ENCODE data around the gene GPS1.

The GPS1 gene

DNA sequence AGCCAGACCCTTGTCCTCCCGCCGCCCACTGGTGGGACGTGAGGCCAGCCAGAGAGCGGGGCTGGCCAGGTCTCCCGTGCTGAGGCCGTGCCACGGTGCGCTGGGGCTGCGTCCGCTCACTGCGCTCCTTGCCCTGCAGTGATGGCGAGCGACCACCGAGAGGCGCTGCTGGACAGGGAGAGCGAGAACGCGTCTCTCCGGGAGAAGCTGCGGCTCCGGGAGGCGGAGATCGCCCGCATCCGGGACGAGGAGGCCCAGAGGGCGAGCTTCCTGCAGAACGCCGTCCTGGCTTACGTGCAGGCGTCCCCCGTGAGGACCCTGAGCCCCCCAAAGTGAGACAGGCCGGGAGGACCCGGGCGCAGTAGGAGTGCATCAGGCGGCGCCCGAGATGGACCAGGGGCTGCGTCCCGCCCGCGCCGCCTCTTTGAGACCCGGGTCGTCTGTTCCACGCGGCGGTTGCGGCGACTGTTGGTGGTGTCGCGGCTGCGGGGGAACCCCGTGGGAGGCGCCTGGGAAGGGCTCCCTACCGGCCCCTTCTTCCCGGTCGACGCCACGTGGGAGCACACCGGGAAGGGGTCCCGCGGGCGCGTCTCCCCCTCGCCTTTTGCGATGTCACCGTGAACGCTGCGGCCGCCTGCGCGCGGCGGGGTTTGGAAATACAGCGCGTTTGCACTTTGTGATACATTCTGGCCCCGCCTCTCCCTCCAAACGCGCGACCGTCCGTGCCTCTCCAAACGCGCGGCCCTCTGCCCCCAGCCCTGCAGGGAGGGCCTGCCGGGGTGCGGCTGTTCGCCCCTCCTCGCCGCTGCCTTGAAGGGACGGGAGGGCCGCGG is 21.0 kb upstream of the GPS1 start:
- Histone ChIP-seq H3K36me3 (peaks cover 0 to 12% (median 9%) of the 10 kb centered on the region in 3 donors), H3K9me3 (no peaks in the 10 kb centered on the region), H3K27ac (peak overlapping the region in 1 of 2 donors; percentile 4), H3K4me1 (peaks cover 0 to 28% (median 21%) of the 10 kb centered on the region in 4 donors), H3K4me3 (peak overlapping the region; percentile 43 to 53), H3K27me3 (peaks cover 0 to 53% of the 10 kb centered on the region in 2 donors)
- TF ChIP-seq, protein P1, sequence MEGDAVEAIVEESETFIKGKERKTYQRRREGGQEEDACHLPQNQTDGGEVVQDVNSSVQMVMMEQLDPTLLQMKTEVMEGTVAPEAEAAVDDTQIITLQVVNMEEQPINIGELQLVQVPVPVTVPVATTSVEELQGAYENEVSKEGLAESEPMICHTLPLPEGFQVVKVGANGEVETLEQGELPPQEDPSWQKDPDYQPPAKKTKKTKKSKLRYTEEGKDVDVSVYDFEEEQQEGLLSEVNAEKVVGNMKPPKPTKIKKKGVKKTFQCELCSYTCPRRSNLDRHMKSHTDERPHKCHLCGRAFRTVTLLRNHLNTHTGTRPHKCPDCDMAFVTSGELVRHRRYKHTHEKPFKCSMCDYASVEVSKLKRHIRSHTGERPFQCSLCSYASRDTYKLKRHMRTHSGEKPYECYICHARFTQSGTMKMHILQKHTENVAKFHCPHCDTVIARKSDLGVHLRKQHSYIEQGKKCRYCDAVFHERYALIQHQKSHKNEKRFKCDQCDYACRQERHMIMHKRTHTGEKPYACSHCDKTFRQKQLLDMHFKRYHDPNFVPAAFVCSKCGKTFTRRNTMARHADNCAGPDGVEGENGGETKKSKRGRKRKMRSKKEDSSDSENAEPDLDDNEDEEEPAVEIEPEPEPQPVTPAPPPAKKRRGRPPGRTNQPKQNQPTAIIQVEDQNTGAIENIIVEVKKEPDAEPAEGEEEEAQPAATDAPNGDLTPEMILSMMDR (IDR thresholded peaks at IDR 0.05): peak; percentile 94 to 96
- peak; percentile 68 to 89 for DNase-seq
- intact Hi-C loops (cut with DNase I; ENCODE audit: low total_unique reads): loop anchor here (2.0 kb wide), 1 partner anchor 122 kb away; no protein-coding TSS in a partner anchor

DNA sequence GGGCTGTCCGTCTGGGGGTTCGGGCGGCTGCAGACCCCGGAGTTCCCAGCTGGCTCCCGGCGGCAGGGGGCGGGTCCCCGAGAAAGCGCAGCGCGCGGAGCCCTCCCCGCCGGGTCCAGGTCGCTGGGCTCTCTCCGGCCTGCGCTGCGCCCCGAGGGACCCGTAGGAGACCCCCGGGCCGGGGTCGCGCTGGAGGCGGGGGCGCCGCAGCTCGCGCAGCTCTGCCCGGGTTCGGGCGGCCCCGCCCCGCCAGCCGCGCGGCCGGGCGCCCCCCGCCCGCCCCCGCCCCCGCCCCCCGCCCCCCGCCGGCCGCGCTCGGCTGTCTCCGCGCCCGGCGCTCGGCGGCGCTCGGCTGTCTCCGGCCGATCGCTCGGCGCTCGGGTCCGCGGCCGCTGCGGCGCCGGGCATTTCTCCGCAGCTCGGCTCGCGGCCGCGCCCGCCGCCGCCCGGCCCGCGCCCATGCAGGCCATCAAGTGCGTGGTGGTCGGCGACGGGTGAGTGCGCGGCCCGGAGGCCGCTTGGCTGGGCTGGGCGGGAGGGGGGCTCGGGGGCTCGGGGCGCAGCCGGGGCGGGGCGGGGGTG is 20.3 kb upstream of the GPS1 start, which contains the start of gene RAC3:
Gene RAC3 (plus strand): TSS at position 376 of the 582 bp plus-strand sequence. CDS start 84 bp downstream, at position 460.
- peak within 1 kb of the TSS in 1 of 2 donors; percentile 4 for H3K27ac ChIP-seq
- peak within 1 kb of the TSS; percentile 43 to 53 for H3K4me3 ChIP-seq
- H3K4me1 ChIP-seq: peaks cover 0 to 35% (median 27%) of the 10 kb centered on the region in 4 donors
- peaks cover 0 to 53% of the 10 kb centered on the region in 2 donors for H3K27me3 ChIP-seq
- DNase-seq: no peak
- TF ChIP-seq, protein P1 (IDR thresholded peaks at IDR 0.05): no peak
- H3K36me3 ChIP-seq: peaks cover 0 to 17% (median 13%) of the 10 kb centered on the region in 3 donors
- intact Hi-C loops (cut with DNase I; ENCODE audit: low total_unique reads): loop anchor here (2.0 kb wide), 1 partner anchor 121 kb away; no protein-coding TSS in a partner anchor
- no peaks in the 10 kb centered on the region for H3K9me3 ChIP-seq

DNA sequence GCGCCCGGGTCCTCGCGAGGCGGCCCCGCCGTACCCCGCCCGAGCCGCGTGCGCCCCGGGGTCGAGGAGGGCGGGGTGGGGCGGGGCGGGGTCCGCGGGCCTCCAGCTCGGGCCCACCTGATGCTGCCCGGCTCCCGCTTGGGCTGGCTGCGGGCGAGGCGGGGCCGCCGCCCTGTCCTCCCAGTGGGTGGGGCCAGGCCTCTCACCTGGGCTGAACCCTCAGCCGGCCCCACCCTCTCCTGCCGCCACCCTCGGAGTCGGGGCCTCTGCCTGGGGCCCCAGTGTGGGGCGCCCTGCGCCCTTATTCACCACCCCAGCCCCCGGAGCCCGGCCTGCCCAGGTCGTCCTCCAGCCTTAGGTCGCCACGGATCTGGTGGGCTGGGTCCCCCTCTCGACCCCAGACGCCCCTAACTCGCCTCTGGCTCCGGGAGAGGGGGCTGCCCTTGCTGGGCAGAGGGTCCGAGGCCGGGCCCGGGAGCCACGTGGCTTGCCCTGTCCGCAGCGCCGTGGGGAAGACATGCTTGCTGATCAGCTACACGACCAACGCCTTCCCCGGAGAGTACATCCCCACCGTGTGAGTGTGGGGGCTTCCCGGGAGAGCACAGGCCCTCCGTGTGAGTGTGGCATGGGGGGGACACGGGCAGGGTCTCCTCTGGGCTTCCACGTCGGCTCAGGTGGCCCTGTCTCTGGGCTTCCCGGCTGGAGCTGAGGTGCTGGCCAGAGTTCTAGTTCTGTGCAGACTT is 19.6 kb upstream of the GPS1 start:
- TF ChIP-seq, protein P1 (IDR thresholded peaks at IDR 0.05): no peak
- peaks cover 0 to 52% of the 10 kb centered on the region in 2 donors for H3K27me3 ChIP-seq
- no peaks in the 10 kb centered on the region for H3K9me3 ChIP-seq
- H3K4me3 ChIP-seq: peak overlapping the region; percentile 16 to 33
- intact Hi-C loops (cut with DNase I; ENCODE audit: low total_unique reads): loop anchor here (2.0 kb wide), 1 partner anchor 121 kb away; no protein-coding TSS in a partner anchor
- H3K27ac ChIP-seq: no peak overlapping the region
- H3K36me3 ChIP-seq: peaks cover 0 to 17% (median 13%) of the 10 kb centered on the region in 3 donors
- peaks cover 0 to 42% (median 33%) of the 10 kb centered on the region in 4 donors for H3K4me1 ChIP-seq
- DNase-seq: no peak

DNA sequence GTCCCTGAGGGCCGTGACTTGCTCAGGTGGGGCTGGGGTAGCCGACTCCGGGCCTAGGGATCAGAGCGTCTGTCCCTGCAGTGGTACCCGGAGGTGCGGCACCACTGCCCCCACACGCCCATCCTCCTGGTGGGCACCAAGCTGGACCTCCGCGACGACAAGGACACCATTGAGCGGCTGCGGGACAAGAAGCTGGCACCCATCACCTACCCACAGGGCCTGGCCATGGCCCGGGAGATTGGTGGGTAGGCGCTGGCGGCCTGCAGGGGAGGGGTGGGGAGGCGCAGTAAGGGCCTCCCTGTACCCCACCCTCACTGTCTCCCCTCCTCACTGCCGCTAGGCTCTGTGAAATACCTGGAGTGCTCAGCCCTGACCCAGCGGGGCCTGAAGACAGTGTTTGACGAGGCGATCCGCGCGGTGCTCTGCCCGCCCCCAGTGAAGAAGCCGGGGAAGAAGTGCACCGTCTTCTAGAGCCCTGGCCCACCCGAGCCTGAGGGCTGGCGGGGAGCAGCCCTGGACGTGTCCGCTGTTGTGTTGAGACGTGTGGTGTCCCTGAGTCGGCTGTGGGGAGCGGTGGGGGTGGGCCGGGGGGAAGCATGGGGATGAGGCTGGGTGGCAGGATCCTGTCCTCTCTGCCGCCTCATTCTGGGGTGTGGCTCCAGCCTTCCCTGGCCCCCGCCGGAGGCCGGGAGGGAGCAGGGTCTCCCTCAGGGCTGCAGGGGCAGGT is 18.2 kb upstream of the GPS1 start:
- Histone ChIP-seq H3K27me3 (peaks cover 0 to 41% of the 10 kb centered on the region in 2 donors), H3K4me3 (no peak overlapping the region), H3K27ac (no peak overlapping the region), H3K9me3 (no peaks in the 10 kb centered on the region), H3K36me3 (peaks cover 0 to 15% (median 13%) of the 10 kb centered on the region in 3 donors), H3K4me1 (peaks cover 0 to 47% (median 36%) of the 10 kb centered on the region in 4 donors)
- intact Hi-C loops (cut with DNase I; ENCODE audit: low total_unique reads): no loop called here
- TF ChIP-seq, protein P1 (IDR thresholded peaks at IDR 0.05): no peak
- DNase-seq: no peak

Data from tibial artery (tissue), 4 donors.